ENCODE measurements around the gene KRT78. TPM values are rescaled to one million over a fixed set of nuclear protein-coding genes. Genes with fewer than 3 reads are reported as not detected.
A peak's percentile ranks its signal among the peaks of the same experiment; 100 is the strongest.

KRT78 gene
- total RNA-seq, 1 donor from 2014 or later = not detected

DNA sequence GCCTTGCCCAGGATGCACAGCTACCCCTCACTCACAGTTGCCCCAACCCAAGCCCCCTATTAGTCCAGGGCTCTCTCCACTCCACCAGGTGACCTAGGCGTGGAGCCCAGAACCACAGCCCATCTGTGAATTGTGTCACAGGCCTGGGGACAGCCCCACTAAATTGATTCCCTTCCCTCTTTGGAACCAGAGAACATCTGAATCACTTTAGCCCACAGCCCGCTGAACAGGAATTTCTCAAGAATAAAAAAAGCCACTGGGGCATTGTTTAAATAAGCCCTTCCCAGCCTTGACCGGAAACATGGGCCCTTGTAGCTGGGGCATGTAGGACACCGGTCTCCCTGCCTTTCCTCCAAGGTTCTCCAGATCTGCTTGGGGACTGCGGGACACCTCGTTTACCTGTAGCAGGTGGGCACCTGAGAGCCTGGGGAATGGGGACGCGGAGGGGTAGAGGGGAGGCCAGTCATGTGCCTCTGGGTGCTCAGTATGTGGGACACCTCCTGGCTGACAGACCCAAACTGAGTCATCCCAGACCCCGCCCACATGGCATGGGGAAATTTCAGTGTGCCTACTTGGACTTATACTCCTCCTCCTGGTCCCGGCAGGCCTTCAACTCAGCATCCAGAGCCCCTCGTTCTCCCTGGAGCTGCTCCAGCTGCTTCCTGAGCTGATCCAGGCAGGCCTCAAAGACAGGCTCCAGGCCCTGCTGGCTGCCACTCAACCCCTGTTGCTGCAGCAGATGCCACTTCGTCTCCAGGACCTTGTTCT is 1.3 kb downstream of the KRT78 start:
- TF ChIP-seq CTCF (IDR thresholded peaks at IDR 0.05) = no peak
- Histone ChIP-seq H3K27ac (no peak overlapping the region), H3K36me3 (no peaks in the 10 kb centered on the region), H3K4me3 (no peak overlapping the region), H3K9me3 (no peaks in the 10 kb centered on the region), H3K27me3 (peaks cover 16% of the 10 kb centered on the region), H3K4me1 (no peaks in the 10 kb centered on the region)
- peak; percentile 60 for ATAC-seq
- intact Hi-C loops (cut with DNase I) = no loop called here
- DNase-seq = no peak

GRCh38 chr12:52846356-52846970 is 2.3 kb downstream of the KRT78 start:
- no peak overlapping the region for H3K27ac ChIP-seq
- intact Hi-C loops (cut with DNase I) = no loop called here
- no peaks in the 10 kb centered on the region for H3K4me1 ChIP-seq
- peaks cover 11% of the 10 kb centered on the region for H3K27me3 ChIP-seq
- no peak for TF ChIP-seq CTCF (IDR thresholded peaks at IDR 0.05)
- no peak overlapping the region for H3K4me3 ChIP-seq
- H3K36me3 ChIP-seq = no peaks in the 10 kb centered on the region
- no peak for ATAC-seq
- H3K9me3 ChIP-seq = no peaks in the 10 kb centered on the region
- no peak for DNase-seq

DNA sequence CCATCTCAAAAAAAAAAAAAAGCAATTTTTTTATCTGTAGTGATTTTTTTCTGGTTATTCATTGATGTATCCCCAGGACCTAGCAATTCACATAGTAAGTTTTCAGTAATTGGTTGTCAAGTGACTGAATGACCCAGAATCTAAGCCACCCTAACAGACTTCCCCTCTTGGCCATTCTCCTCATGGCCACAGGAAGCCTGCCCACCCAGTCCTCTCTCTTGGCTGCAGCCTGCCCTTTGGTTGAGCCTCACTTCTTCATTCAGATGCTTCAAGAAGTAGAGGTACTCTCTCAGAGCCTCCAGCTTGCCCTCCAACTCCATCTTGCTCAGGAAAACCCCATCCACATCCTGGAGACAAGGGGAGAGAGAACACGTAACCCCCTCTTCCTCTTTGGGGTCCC is 2.8 kb downstream of the KRT78 start:
- Histone ChIP-seq H3K4me1 (no peaks in the 10 kb centered on the region), H3K27me3 (peaks cover 8% of the 10 kb centered on the region), H3K36me3 (no peaks in the 10 kb centered on the region), H3K4me3 (no peak overlapping the region), H3K27ac (no peak overlapping the region), H3K9me3 (no peaks in the 10 kb centered on the region)
- intact Hi-C loops (cut with DNase I) = no loop called here
- DNase-seq (no peak), ATAC-seq (no peak)
- no peak for TF ChIP-seq CTCF (IDR thresholded peaks at IDR 0.05)

DNA sequence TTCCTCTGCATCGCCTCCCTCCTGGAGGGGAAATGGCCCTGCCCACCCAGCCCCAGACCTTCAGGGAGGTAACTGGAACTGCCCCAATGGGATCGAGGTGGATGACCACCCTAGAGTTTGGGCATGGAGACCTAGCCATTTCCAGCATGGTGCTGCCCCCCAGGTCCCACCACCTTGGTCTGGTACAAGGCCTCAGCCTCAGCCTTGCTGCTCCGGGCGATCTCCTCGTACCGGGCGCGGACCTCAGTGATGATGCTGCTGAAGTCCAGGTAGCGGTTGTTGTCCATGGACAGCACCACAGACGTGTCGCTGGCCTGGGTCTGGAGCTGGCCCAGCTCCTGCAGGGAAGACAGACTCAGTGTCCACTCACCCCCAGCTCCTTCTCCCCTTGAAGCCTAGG is 4.4 kb downstream of the KRT78 start:
- no peak for TF ChIP-seq CTCF (IDR thresholded peaks at IDR 0.05)

DNA sequence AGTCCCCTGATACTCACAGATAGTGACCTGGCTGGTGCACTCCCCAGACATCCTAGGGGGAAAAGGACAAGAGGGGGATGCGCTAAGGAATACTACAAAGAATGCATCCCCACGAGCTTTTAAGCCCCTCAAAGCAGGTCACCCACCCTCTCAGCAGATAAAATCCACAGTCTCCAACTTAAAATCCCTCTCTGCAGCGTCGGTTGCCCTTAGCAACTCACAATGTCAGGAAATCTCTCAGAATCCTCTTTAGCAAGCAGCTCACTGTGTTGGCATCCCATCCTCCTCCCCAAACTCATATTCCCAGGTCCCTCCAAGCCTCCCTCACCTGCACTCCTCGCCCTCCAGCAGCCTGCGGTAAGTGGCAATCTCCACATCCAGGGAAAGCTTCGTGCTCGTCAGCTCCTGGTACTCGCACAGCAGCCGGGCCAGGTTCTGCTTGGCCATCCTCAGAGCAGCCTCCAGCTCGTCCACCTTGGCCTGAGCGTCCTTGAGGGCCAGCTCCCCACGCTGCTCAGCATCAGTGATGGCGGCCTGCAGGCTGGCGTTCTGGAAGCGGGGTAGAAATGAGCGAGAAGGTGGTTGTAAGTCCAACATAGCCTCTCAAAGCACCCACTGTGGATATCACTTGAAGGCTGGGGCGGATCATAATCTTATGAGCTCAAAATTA is 9.2 kb downstream of the KRT78 start:
- TF ChIP-seq CTCF (IDR thresholded peaks at IDR 0.05) = no peak
- peaks cover 10% of the 10 kb centered on the region for H3K27me3 ChIP-seq
- no peaks in the 10 kb centered on the region for H3K36me3 ChIP-seq
- no peaks in the 10 kb centered on the region for H3K4me1 ChIP-seq
- no peak overlapping the region for H3K27ac ChIP-seq
- DNase-seq (no peak), ATAC-seq (no peak)
- no peaks in the 10 kb centered on the region for H3K9me3 ChIP-seq
- intact Hi-C loops (cut with DNase I) = no loop called here
- H3K4me3 ChIP-seq = no peak overlapping the region

More for the DNA sequence above, 4.4 kb downstream of the KRT78 start:
- ATAC-seq (no peak), DNase-seq (no peak)
- intact Hi-C loops (cut with DNase I) = no loop called here
- Histone ChIP-seq H3K4me1 (no peaks in the 10 kb centered on the region), H3K36me3 (no peaks in the 10 kb centered on the region), H3K4me3 (no peak overlapping the region), H3K27me3 (peaks cover 13% of the 10 kb centered on the region), H3K9me3 (no peaks in the 10 kb centered on the region), H3K27ac (no peak overlapping the region)
